H1 (cell line): ENCODE measurements around the gene PINLYP. TPM values are rescaled to one million over a fixed set of nuclear protein-coding genes. Genes with fewer than 3 reads are reported as not detected.

Experiments used
- CTCF ChIA-PET: fragments of 300-600 bp; sonication (Branson Sonifier 250); formaldehyde crosslinking; loops from one replicate; lab custom pipeline; 2021; ENCODE audit not compliant: partially characterized antibody; lab: Charles Lee
- POLR2A ChIA-PET: fragments of 300-600 bp; sonication (Branson Sonifier 250); formaldehyde crosslinking; loops from one replicate; lab custom pipeline; 2021; ENCODE audit warnings: inconsistent platforms; ENCODE audit not compliant: partially characterized antibody; lab: Charles Lee
- DNase-seq, 2 experiments: peaks; one replicate each; pipeline versions ENCODE4 v3.0.0 to v3.0.0-alpha.2; 2010 to 2022; ENCODE audit warnings: low spot score in 2 of 2, low read depth in 1 of 2, mixed read lengths in 1 of 2
- FAIRE-seq: peaks from 2 replicates; lab custom pipeline; 2011; peaks lifted over from hg19 to GRCh38; lab: Jason Lieb, UNC
- H2AFZ ChIP-seq: 2 replicates; pipeline ENCODE4 v1.8.1; 2012; ENCODE audit warnings: low read length, inconsistent platforms
- H2AK5ac ChIP-seq: 2 replicates; pipeline ENCODE4 v1.6.1; 2013; ENCODE audit warnings: low read depth, low read length
- H2BK120ac ChIP-seq: replicated peaks from 2 replicates; pipeline ENCODE3; 2013; ENCODE audit warnings: low read depth, low read length, inconsistent platforms
- H2BK12ac ChIP-seq: 2 replicates; pipeline ENCODE4 v1.6.1; 2013; ENCODE audit warnings: low read depth, low read length
- H2BK15ac ChIP-seq: 2 replicates; pipeline ENCODE4 v1.6.1; 2013; ENCODE audit warnings: low read length
- H2BK20ac ChIP-seq: 2 replicates; pipeline ENCODE4 v1.6.1; 2013; ENCODE audit warnings: low read length
- H2BK5ac ChIP-seq: 2 replicates; pipeline ENCODE4 v1.6.1; 2013; ENCODE audit warnings: low read depth, low read length
- H3K14ac ChIP-seq: 2 replicates; pipeline ENCODE4 v1.6.1; 2013; ENCODE audit warnings: inconsistent platforms; ENCODE audit not compliant: insufficient read length
- H3K18ac ChIP-seq: 2 replicates; pipeline ENCODE4 v1.6.1; 2013; ENCODE audit warnings: low read length; ENCODE audit errors: extremely low read depth
- H3K23ac ChIP-seq: 2 replicates; pipeline ENCODE4 v1.6.1; 2013; ENCODE audit warnings: inconsistent platforms; ENCODE audit not compliant: insufficient read length
- H3K23me2 ChIP-seq: 2 replicates; pipeline ENCODE4 v1.6.1; 2013; ENCODE audit warnings: low read depth, low read length
- H3K27ac ChIP-seq: 2 replicates; pipeline ENCODE4 v1.6.1; 2011; ENCODE audit warnings: low read depth, low read length, inconsistent platforms
- H3K27me3 ChIP-seq, 4 experiments: replicated peaks in 1 of 4; 1 replicate in 1 of 4; 2 replicates in 3 of 4; pipeline versions ENCODE4 v1.6.1 to v1.8.1; 2011 to 2013; ENCODE audit warnings: low read length in 3 of 4, mild to moderate bottlenecking in 3 of 4, inconsistent platforms in 2 of 4, mixed read lengths in 2 of 4, moderate library complexity in 1 of 4; ENCODE audit not compliant: control insufficient read depth in 3 of 4, insufficient read depth in 3 of 4; ENCODE audit errors: extremely low read depth in 1 of 4
- H3K36me3 ChIP-seq, 4 experiments: 2 replicates each; pipeline versions ENCODE4 v1.6.1 to v1.8.1; 2011 to 2013; ENCODE audit warnings: mild to moderate bottlenecking in 4 of 4, low read length in 3 of 4, moderate library complexity in 2 of 4, control low read depth in 1 of 4, inconsistent platforms in 1 of 4; ENCODE audit not compliant: insufficient read depth in 4 of 4, control insufficient read depth in 2 of 4
- H3K4ac ChIP-seq: replicated peaks from 2 replicates; pipeline ENCODE3; 2013; ENCODE audit warnings: low read length, low read depth, mixed read lengths, inconsistent platforms; ENCODE audit not compliant: insufficient read length
- H3K4me1 ChIP-seq, 4 experiments: replicated peaks in 1 of 4; 1 replicate in 1 of 4; 2 replicates in 3 of 4; pipeline versions ENCODE4 v1.6.1 to v1.8.1; 2011 to 2013; ENCODE audit warnings: low read length in 3 of 4, inconsistent platforms in 2 of 4, mixed read lengths in 1 of 4; ENCODE audit not compliant: insufficient read depth in 4 of 4, control insufficient read depth in 3 of 4
- H3K4me2 ChIP-seq, 2 experiments: 2 replicates each; pipeline versions ENCODE4 v1.6.1 to v1.8.1; 2011 to 2013; ENCODE audit warnings: low read depth in 2 of 2, low read length in 2 of 2, control low read depth in 1 of 2, inconsistent platforms in 1 of 2, mild to moderate bottlenecking in 1 of 2; ENCODE audit not compliant: insufficient read depth in 1 of 2
- H3K4me3 ChIP-seq, 4 experiments: fragments of 200-600, 300-600 bp in 1 of 4; sonication (generic), shearing (Covaris generic), sonication (Bioruptor Twin) in 1 of 4; 2 replicates each; pipeline versions ENCODE4 v1.5.1 to v1.8.1; 2011 to 2016; ENCODE audit warnings: low read length in 4 of 4, low read depth in 3 of 4, control low read depth in 2 of 4, inconsistent platforms in 2 of 4, mild to moderate bottlenecking in 2 of 4, mixed read lengths in 1 of 4, moderate library complexity in 1 of 4; ENCODE audit not compliant: insufficient read depth in 2 of 4; ENCODE audit errors: extremely low read depth in 1 of 4
- H3K56ac ChIP-seq: replicated peaks from 2 replicates; pipeline ENCODE3; 2013; ENCODE audit warnings: low read depth, mild to moderate bottlenecking, mixed read lengths, low read length, inconsistent platforms; ENCODE audit not compliant: insufficient read length
- H3K79me1 ChIP-seq: 2 replicates; pipeline ENCODE4 v1.6.1; 2013; ENCODE audit warnings: low read depth, low read length, control low read depth
- H3K79me2 ChIP-seq, 2 experiments: 2 replicates each; pipeline versions ENCODE4 v1.6.1 to v1.8.1; 2012 to 2013; ENCODE audit warnings: low read length in 2 of 2, mild to moderate bottlenecking in 2 of 2, inconsistent platforms in 1 of 2; ENCODE audit not compliant: insufficient read depth in 2 of 2, control insufficient read depth in 1 of 2
- H3K9ac ChIP-seq, 4 experiments: replicated peaks in 1 of 4; 1 replicate in 1 of 4; 2 replicates in 3 of 4; pipeline versions ENCODE4 v1.6.1 to v1.8.1; 2011 to 2013; ENCODE audit warnings: low read depth in 3 of 4, low read length in 3 of 4, control low read depth in 2 of 4, mild to moderate bottlenecking in 2 of 4, moderate library complexity in 2 of 4, inconsistent platforms in 1 of 4; ENCODE audit errors: extremely low read depth in 1 of 4
- H3K9me3 ChIP-seq, 2 experiments: 2 replicates each; pipeline versions ENCODE4 v1.6.1 to v1.8.1; 2012 to 2013; ENCODE audit warnings: mild to moderate bottlenecking in 2 of 2, moderate library complexity in 2 of 2, control low read depth in 1 of 2, inconsistent platforms in 1 of 2, low read depth in 1 of 2, low read length in 1 of 2, mixed read lengths in 1 of 2; ENCODE audit not compliant: insufficient read depth in 2 of 2
- H4K20me1 ChIP-seq, 2 experiments: replicated peaks in 1 of 2; 2 replicates each; pipeline versions ENCODE3 to v1.8.1; 2011 to 2013; ENCODE audit warnings: inconsistent platforms in 2 of 2, low read length in 2 of 2, mild to moderate bottlenecking in 1 of 2; ENCODE audit not compliant: insufficient read depth in 2 of 2, control insufficient read depth in 1 of 2
- H4K5ac ChIP-seq: 2 replicates; pipeline ENCODE4 v1.6.1; 2013; ENCODE audit warnings: low read length, low read depth, mixed read lengths, inconsistent platforms; ENCODE audit not compliant: insufficient read length
- H4K8ac ChIP-seq: 2 replicates; pipeline ENCODE4 v1.8.0; 2013; ENCODE audit warnings: mild to moderate bottlenecking, moderate library complexity, low read length, inconsistent platforms; ENCODE audit not compliant: insufficient read depth; ENCODE audit errors: extremely low read depth
- H4K91ac ChIP-seq: replicated peaks from 2 replicates; pipeline ENCODE3; 2013; ENCODE audit warnings: low read length, mixed read lengths, inconsistent platforms; ENCODE audit not compliant: insufficient read length
- GTF2F1 ChIP-seq: IDR thresholded peaks from 2 replicates; pipeline ENCODE4 v1.6.1; 2012; ENCODE audit warnings: low read depth, low read length, improper control_type of control experiment, borderline replicate concordance
- JUND ChIP-seq: IDR thresholded peaks from 2 replicates; pipeline ENCODE4 v1.6.1; 2011; ENCODE audit warnings: mild to moderate bottlenecking, improper control_type of control experiment, low read length
- SP4 ChIP-seq: IDR thresholded peaks from 2 replicates; pipeline ENCODE4 v1.6.1; 2012; ENCODE audit warnings: low read length, inconsistent platforms
- polyA plus RNA-seq, 7 experiments: library from polyadenylated mRNA; depleted of rRNA in 3 of 7; stranded (reverse) in 5 of 7; unstranded in 2 of 7; fragments of >200 nt in 5 of 7; fragments of 200-250 nt in 2 of 7; gene quantifications; 1 replicate in 5 of 7; 2 replicates in 1 of 7; 4 replicates in 1 of 7; pipeline versions ENCODE4 v1.2.1 to v1.2.3, GENCODE V29; 2011 to 2013; ENCODE audit warnings: missing spikeins in 2 of 7, mixed read lengths in 2 of 7
- total RNA-seq: library from RNA; stranded (reverse); fragmentation: NEBNext Ultra II Directional; extraction: Animal tissue kit (Norgen Biotek cat#: 25700); gene quantifications from 2 replicates; pipeline ENCODE4 v1.2.1, GENCODE V29; 2021

The PINLYP gene
- total and polyA plus RNA-seq, 2 of the 8 experiments (the other 6 are each of a cell fraction or from before 2014, with no cell fraction given): 7.5 to 31.3 TPM

- H2BK5ac ChIP-seq: no peak overlapping the region
- no peaks in the 10 kb centered on the region for H4K20me1 ChIP-seq
- H2AK5ac ChIP-seq: no peak overlapping the region
- H3K4ac ChIP-seq: no peak overlapping the region
- FAIRE-seq: no peak
- H4K8ac ChIP-seq: no peak overlapping the region
- no peak overlapping the region for H3K14ac ChIP-seq
- H4K5ac ChIP-seq: no peak overlapping the region
- no peak overlapping the region for H3K9ac ChIP-seq
- H3K18ac ChIP-seq: no peak overlapping the region
- peaks cover 0 to 10% (median 4%) of the 10 kb centered on the region in 4 experiments; a peak in 6 of 7 replicates for H3K4me1 ChIP-seq
- CTCF ChIA-PET: interaction anchor here (1.0 to 8.0 kb wide), 3 partner anchors 16 to 113 kb away, joined by 3 to 122 read pairs (median 62); no protein-coding TSS in a partner anchor
- no peak overlapping the region for H2BK20ac ChIP-seq
- no peak overlapping the region for H3K4me3 ChIP-seq
- peaks cover 8 to 58% (median 35%) of the 10 kb centered on the region in 4 experiments; a peak in 7 of 8 replicates for H3K36me3 ChIP-seq
- no peak overlapping the region for H4K91ac ChIP-seq
- no peaks in the 10 kb centered on the region; a peak in 1 of 7 replicates for H3K27me3 ChIP-seq
- no peaks in the 10 kb centered on the region for H3K79me1 ChIP-seq
- TF ChIP-seq JUND: no peak
- TF ChIP-seq GTF2F1: no peak
- no peak for TF ChIP-seq SP4
- H3K23ac ChIP-seq: no peak overlapping the region
- no peak overlapping the region for H2BK15ac ChIP-seq
- peaks cover 0 to 7% of the 10 kb centered on the region in 2 experiments; a peak in 1 of 4 replicates for H3K9me3 ChIP-seq
- H2AFZ ChIP-seq: no peak overlapping the region
- DNase-seq: no peak
- no peak overlapping the region for H3K27ac ChIP-seq
- no peak overlapping the region for H3K56ac ChIP-seq
- POLR2A ChIA-PET: no interaction called here
- H2BK120ac ChIP-seq: no peak overlapping the region
- no peaks in the 10 kb centered on the region for H3K79me2 ChIP-seq
- H2BK12ac ChIP-seq: no peak overlapping the region
- no peak overlapping the region for H3K4me2 ChIP-seq
- H3K23me2 ChIP-seq: 0 out of 2 replicates have a peak, but pooled peaks cover 4% of the 10 kb centered on the region
These were observed 36.7 kb upstream of the PINLYP start for GRCh38 chr19:43538922-43539321.
